ENCODE results near the gene KCNH6. TPM values are rescaled to one million over a fixed set of nuclear protein-coding genes. Genes with fewer than 3 reads are reported as not detected.

The KCNH6 gene
- total and polyA plus RNA-seq, 7 donors = 0.13 TPM; not detected in 6

DNA sequence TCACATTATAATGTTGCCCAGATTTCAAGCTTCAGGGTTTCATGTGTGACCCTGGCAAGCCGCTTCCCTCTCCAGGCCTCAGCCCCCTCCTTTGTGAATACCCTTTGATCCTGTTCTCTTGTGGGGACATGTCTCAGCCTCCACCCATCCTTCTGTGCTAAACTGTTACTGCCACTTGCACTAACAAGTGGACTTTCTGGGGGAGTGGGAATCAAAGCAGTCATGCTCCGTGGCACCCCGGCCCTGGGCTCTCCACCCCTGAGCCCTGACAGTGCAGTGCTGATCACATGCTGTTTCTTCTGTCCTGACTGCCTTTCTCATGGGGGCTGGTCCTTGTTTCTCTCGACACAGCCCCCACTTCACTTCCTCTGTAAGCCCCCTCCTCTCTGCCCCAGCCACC, 17.4 kb downstream of the KCNH6 start:
- Histone ChIP-seq H3K4me3 (no peak overlapping the region), H3K36me3 (no peaks in the 10 kb centered on the region), H3K4me1 (peaks cover 0 to 10% (median 9%) of the 10 kb centered on the region in 4 donors), H3K27ac (no peak overlapping the region), H3K27me3 (peaks cover 15 to 34% (median 25%) of the 10 kb centered on the region in 3 donors), H3K9me3 (no peaks in the 10 kb centered on the region)
- intact Hi-C loops (cut with DNase I) = no loop called here
- no peak for DNase-seq
- WGBS, 2 donors = 67 to 80% methylated on average over 4 of the region's 4 CpGs
- TF ChIP-seq CTCF (IDR thresholded peaks at IDR 0.05) (no peak), EP300 (IDR thresholded peaks at IDR 0.05) (no peak), POLR2A (IDR thresholded peaks at IDR 0.05) (no peak), POLR2AphosphoS5 (IDR thresholded peaks at IDR 0.05) (no peak)

DNA sequence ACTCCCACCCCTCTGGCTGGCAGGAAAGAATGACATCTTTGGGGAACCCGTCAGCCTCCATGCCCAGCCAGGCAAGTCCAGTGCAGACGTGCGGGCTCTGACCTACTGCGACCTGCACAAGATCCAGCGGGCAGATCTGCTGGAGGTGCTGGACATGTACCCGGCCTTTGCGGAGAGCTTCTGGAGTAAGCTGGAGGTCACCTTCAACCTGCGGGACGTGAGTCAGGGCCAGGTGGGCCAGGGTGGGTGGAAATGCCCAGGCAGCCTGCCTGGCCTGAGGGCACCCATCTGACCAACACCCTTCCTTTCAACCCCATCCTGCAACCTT, 19.0 kb downstream of the KCNH6 start:
- Histone ChIP-seq H3K27me3 (peaks cover 15 to 30% (median 21%) of the 10 kb centered on the region in 3 donors), H3K9me3 (no peaks in the 10 kb centered on the region), H3K27ac (no peak overlapping the region), H3K4me3 (no peak overlapping the region), H3K4me1 (peaks cover 0 to 10% (median 9%) of the 10 kb centered on the region in 4 donors), H3K36me3 (no peaks in the 10 kb centered on the region)
- 95% methylated on average over 9 of the region's 9 CpGs for WGBS, 2 donors
- intact Hi-C loops (cut with DNase I) = no loop called here
- DNase-seq = no peak
- TF ChIP-seq EP300 (IDR thresholded peaks at IDR 0.05) (no peak), POLR2A (IDR thresholded peaks at IDR 0.05) (no peak), CTCF (IDR thresholded peaks at IDR 0.05) (no peak), POLR2AphosphoS5 (IDR thresholded peaks at IDR 0.05) (no peak)

- Histone ChIP-seq H3K4me1 (peaks cover 0 to 6% (median 4%) of the 10 kb centered on the region in 4 donors), H3K27me3 (peaks cover 10 to 20% (median 11%) of the 10 kb centered on the region in 3 donors), H3K36me3 (no peaks in the 10 kb centered on the region), H3K9me3 (no peaks in the 10 kb centered on the region), H3K4me3 (no peak overlapping the region), H3K27ac (no peak overlapping the region)
- no peak for DNase-seq
- whole genome bisulfite sequencing, 2 donors = 21 to 54% methylated on average over 15 of the region's 15 CpGs
- no peak for TF ChIP-seq POLR2A (IDR thresholded peaks at IDR 0.05)
- TF ChIP-seq EP300 (IDR thresholded peaks at IDR 0.05) = no peak
- TF ChIP-seq POLR2AphosphoS5 (IDR thresholded peaks at IDR 0.05) = no peak
- TF ChIP-seq CTCF (IDR thresholded peaks at IDR 0.05) = no peak
- intact Hi-C loops (cut with DNase I) = no loop called here
Measured at GRCh38 chr17:63542942-63543821, 20.0 kb downstream of the KCNH6 start.

- H3K36me3 ChIP-seq = no peaks in the 10 kb centered on the region
- intact Hi-C loops (cut with DNase I) = no loop called here
- peaks cover 0 to under 1% (median 0%) of the 10 kb centered on the region in 4 donors for H3K4me1 ChIP-seq
- no peak for DNase-seq
- no peak overlapping the region for H3K27ac ChIP-seq
- peaks cover 3 to 13% (median 3%) of the 10 kb centered on the region in 3 donors for H3K27me3 ChIP-seq
- TF ChIP-seq POLR2AphosphoS5 (IDR thresholded peaks at IDR 0.05) (no peak), CTCF (IDR thresholded peaks at IDR 0.05) (no peak), EP300 (IDR thresholded peaks at IDR 0.05) (no peak), POLR2A (IDR thresholded peaks at IDR 0.05) (no peak)
- H3K9me3 ChIP-seq = no peaks in the 10 kb centered on the region
- H3K4me3 ChIP-seq = no peak overlapping the region
Measured at GRCh38 chr17:63543822-63544420, 20.8 kb downstream of the KCNH6 start.
